ENCODE data around the gene NDUFA11.

GRCh38 chr19:5877882-5878281 is 25.7 kb downstream of the NDUFA11 start:
- TF ChIP-seq POLR2A (IDR thresholded peaks at IDR 0.05; ENCODE audit: low read depth, low read length) (no peak), POLR2AphosphoS5 (IDR thresholded peaks at IDR 0.05; ENCODE audit: low read depth, low read length) (no peak)

All from GM12892 (cell line).